Lower leg skin (tissue), 3 donors: ENCODE measurements around the gene CHN2.

Experiments
- POLR2A ChIP-seq, 2 donors: fragments of 450-650 bp; IDR thresholded peaks; one replicate each; pipeline ENCODE4 v1.6.1; 2016 to 2017; ENCODE audit warnings: antibody characterized with exemption in 2 of 2, mild to moderate bottlenecking in 1 of 2, moderate library complexity in 1 of 2
- TF ChIP-seq, protein P1 (sequence below), 3 donors: fragments of 450-650 bp; IDR thresholded peaks; one replicate each; pipeline ENCODE4 v1.5.1; 2016; ENCODE audit warnings: antibody characterized with exemption in 3 of 3, mild to moderate bottlenecking in 3 of 3, moderate library complexity in 2 of 3

DNA sequence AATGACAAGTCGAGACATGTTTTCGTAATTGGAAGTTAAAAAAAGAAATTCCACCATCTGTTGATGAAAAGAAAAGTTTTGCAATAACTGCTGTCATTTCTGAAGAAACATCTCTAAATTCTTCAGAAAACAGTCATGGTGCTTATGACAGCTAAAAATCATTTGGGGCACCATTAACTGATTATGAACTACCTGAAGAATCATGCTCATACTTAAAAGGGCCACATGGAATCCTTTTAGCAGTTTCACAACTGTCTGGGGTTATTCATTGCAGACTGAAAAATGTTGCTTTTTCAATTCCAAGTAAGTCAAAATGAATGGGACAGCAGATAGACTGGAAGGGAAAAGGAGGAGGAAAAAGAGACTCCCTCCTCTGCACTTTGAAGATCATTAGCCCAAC is 134.2 kb downstream of the CHN2 start:
- TF ChIP-seq POLR2A (IDR thresholded peaks at IDR 0.05) = no peak
- TF ChIP-seq, protein P1, sequence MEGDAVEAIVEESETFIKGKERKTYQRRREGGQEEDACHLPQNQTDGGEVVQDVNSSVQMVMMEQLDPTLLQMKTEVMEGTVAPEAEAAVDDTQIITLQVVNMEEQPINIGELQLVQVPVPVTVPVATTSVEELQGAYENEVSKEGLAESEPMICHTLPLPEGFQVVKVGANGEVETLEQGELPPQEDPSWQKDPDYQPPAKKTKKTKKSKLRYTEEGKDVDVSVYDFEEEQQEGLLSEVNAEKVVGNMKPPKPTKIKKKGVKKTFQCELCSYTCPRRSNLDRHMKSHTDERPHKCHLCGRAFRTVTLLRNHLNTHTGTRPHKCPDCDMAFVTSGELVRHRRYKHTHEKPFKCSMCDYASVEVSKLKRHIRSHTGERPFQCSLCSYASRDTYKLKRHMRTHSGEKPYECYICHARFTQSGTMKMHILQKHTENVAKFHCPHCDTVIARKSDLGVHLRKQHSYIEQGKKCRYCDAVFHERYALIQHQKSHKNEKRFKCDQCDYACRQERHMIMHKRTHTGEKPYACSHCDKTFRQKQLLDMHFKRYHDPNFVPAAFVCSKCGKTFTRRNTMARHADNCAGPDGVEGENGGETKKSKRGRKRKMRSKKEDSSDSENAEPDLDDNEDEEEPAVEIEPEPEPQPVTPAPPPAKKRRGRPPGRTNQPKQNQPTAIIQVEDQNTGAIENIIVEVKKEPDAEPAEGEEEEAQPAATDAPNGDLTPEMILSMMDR (IDR thresholded peaks at IDR 0.05) = no peak
